COLO668 (cell line): ENCODE measurements around the gene TNXB.
A peak's percentile ranks its signal among the peaks of the same experiment; 100 is the strongest.
"Not testable (repeated sequence)": the region's sequence is repeated elsewhere in the genome, so short reads cannot be mapped to it uniquely, and the experiment has no call there.

Experiments
- DNase-seq: peaks from one replicate; lab custom pipeline; 2025; ENCODE audit not compliant: unreplicated experiment; lab: John Stamatoyannopoulos, UW

TNXB gene

DNA sequence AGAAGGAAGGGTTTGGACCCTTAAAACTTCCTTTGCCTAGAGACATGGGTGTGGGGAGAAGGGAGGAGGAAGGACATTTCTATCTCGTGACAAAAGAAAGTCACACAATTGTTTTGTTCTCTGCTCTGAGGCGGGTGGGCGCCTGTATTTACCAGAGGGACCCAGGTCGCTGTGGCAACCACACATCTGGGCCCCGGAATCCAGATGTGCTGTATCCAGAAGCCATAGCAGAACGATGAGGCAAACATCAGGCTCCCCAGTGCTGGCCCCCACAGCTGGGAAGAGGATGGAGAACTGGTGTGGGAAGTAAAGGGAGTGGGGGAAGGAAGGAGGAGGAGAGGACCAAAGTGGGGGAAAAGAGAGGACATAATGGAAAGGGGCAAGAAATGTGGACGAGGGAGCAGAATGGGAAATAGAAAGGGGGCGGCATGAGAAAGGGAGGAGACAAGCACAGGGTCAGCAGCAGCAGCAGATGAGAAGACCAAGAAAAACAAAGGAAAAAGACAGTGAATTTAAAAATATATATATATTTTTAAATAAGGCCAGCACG, 3.4 kb upstream of the TNXB start:
- no peak for DNase-seq

DNA sequence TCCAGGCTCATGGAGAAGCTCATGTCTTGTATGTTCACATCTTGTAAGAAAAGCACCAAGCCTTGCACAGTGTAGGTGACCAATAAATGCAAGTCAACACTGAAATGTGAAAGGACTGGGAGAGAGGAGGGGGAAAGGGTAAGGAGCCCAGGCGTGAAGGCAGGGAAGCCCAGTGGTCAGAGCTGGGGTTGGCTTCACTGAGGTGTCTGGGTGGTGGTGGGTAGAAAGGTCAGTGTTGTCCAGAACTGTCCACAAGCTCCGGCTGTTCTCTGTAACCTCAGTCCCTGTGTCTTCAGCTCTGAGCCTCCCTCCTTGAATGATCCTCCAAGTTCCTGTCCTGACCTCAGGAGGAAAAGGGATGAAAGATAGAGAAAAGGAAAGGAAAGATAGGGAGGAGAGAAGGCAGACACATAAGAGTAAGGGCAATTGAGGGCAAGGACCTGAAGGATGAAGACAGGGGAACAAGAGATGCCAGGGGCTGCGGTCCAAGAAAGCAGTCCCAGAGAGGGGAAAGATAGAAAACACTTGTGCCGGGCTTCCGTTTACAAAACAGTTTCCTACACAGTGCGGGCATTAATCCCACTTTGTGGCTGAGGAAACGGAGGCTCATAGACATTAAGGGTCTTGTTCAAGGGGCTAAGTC, 2.4 kb upstream of the TNXB start:
- no peak for DNase-seq

DNA sequence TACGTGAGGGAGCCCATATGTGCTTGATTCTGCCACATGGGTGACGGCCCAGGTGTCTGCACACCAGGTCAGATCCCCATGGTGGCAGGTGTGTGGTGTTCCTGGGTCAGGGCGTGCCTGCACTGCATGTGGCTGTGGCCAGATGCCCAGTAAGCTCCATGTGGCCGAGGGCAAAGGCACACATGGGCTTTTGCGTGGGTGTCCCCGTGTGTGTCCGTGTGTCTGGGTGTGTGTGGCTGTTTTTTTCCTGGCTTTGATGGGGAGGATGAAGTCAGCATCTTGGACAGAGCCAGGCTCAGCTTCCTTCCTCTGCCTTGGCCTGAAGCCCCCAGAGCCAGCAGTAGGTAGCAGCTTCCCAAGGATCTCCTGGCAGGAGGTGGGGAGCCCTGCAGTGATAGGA, 1.5 kb upstream of the TNXB start:
- no peak for DNase-seq

DNA sequence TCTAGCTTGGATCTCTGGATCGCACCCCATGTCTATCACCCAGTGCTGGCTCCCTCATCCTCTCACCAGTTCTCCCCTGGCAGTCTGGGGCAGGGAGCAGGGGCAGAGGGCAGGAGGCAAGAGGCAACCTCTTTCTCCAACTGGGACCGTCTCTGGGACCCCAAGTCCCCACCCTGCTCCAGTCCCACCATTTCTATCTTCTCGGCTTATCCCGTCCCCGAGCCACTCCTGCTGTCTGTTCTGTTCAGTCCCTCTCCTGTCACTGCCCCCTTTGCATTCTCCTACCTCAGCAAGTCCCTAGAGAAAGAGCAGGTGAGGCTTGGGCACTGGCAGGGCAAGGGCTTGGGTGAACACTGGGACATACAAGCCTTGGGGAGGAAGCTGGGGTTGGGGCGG, 625 bp upstream of the TNXB start:
- no peak for DNase-seq

DNA sequence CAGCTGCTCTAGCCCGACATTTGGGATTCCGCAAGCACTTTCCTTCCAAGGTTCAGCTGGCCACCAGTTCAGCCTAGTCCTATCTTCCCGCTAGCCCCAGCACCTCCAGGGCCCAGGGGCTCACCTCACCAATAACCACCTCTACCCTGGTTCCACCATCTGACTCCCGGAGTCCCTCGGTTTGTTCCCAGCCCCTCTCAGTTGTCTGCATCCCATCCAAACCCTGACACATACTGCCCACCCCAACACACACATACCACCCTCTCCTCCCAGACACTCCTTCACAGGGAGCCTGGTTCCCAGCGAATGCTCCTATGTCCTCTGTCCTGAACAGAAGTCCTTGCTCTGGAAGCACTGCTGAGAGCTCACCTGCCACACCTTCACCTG, 418 bp downstream of the TNXB start:
- no peak for DNase-seq

DNA sequence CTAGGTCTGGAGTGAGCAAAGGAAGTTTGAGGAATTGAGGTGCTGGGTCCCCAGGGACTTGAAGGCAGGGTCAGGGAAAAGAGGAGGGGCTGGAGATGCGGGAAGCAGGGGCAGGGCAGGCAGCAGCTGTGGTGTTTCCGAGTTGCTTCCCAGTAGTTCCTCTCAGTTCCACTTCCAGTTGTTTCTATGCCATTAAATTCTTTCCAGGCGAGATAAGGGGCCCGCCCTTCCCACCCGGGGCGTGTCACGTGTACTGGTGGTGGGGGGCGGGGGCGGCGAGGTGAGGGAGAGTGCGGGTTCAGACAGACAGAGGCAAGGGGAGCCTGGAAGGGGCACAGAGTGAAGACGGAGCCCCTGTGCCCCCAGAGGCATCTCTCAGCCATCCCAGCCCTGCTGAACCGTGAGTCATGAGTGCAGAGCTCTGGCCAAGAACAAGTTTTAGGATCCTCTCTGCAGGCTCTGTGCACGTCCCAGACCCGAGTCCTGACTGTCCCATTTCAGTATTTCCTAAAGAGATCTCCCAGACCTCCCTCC, 977 bp downstream of the TNXB start:
- no peak for DNase-seq

DNA sequence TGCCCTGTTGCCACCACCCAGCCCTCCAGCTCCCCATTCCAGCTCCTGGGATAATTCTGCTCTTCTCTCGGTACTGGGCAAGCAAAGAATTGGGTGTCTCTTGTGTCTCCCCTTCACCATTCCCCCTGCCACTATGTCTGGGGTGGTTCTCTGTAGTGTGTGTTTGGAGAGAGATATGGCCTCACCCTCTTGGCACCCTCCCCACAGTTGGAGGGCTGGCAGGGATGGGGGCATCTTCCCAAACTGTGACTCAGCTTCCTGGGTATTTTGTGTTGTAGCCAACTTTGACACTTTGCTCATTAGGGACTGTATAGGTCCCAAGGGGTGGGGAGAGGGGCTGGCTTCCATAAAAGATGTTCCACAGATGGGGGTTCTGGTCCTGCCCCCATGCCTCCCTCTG, 1.7 kb downstream of the TNXB start:
- DNase-seq = no peak

DNA sequence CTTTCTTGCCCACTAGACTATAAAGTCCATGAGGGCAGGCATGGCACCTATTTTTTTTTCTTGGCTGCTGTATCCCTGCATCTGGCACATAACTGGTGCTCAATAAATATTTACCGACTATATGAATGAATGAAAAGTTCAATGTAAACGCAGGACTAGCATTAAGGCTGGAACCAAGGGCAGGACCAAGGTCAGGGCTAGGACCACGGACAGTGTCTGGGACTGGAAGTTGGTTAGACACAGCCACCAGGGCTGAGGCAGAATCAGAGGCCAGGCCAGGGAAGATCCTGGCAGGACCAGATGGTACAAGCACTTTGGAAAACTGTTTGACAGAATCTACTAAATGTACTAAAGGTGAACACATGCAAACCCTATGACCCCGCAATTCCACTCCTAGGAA, 3.7 kb downstream of the TNXB start:
- DNase-seq = no peak

DNA sequence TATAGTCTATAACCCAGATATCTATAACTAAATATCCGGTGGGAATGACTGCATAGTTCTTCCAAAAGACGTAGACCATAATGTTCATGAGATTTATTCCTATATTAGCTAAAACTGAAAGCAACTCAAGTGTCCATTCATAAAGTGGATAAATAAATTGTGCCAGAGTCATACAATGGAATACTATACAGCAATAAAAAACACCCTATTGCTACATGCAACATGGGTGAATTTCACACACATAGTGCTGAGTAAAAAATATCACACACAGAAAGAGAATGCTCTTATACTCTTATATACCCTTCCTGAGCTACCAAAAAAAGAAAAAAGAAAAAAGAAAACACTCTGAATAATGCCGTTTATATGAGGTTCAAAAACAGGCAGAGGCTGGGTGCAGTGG, 6.9 kb downstream of the TNXB start:
- DNase-seq = no peak

DNA sequence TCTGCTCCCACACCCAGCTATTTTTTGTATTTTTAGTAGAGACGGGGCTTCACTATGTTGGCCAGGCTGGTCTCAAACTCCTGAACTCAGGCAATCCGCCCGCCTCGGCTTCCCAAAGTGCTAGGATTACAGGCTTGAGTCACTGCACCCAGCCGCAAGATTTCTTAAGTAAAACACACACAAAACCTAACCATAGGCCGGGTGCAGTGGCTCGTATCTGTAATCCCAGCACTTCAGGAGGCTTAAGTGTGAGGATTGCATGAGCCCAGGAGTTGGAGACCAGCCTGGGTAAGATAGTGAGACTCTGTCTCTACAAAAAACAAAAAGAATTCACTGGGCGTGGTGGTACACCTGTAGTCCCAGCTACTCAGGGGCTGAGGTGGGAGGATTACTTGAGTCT, 8.9 kb downstream of the TNXB start:
- not testable (repeated sequence) for DNase-seq

DNA sequence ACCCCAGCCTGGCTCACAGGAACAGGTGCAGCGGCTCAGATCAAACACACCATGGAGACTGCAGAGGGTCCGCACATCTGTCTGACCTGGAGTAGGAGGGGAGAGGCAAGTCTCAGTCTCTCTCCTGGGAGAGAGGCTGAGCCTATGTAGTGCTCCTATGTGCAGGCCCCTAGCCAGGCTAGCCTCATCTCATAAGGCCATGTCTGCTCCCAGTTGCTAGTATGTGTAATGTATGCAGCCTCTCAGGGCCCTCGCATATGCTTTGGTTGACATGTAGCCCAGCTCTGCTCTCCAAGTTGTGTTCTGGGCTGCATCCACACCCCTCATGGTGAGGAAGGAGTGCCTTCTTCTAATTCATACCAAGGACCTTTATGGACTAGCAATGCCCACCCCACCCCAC, 11.8 kb downstream of the TNXB start:
- no peak for DNase-seq

DNA sequence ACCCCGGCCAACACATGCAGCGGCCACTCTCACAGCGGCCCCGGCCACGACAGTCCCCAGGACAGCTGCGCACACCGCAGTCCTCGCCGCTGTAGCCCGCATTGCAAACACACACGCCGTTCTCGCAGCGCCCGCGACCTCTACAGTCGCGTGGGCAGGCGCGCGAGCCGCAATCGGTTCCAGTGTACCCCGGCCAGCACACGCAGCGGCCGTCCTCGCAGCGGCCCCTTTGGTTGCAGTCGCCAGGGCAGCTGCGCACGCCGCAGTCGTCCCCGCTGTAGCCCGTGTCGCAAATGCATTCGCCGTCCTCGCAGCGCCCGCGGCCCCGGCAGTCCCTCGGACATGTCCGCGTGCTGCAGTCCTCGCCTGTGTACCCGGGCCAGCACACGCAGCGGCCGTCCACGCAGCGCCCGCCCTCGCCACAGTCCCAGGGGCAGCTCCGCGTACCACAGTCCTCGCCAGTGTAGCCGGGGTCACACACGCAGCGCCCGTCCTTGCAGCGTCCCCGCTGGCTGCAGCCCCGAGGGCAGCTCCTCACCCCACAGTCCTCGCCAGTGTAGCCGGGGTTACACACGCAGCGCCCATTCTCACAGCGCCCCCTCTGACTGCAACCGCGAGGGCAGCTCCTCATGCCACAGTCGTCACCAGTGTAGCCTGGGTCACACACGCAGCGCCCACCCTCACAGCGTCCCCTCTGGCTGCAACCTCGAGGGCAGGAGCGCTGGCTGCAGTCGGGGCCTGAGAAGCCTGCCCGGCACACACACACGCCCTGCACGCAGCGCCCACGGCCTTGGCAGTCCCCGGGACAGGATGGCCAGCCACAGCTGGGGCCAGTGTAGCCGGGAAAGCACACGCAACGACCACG, 12.5 kb downstream of the TNXB start:
- no peak for DNase-seq

DNA sequence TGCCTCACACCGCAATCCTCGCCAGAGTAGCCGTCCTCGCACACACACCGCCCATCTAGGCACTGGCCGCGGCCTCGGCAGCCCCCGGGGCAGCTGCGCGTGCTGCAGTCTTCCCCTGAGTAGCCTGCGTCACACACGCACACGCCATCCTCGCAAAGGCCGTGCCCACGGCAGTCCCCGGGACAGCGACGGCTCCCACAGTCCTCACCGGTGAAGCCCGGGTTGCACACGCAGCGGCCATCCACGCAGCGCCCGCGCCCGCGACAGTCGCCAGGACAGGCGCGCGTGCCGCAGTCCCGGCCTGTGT, 13.1 kb downstream of the TNXB start:
- DNase-seq = no peak

DNA sequence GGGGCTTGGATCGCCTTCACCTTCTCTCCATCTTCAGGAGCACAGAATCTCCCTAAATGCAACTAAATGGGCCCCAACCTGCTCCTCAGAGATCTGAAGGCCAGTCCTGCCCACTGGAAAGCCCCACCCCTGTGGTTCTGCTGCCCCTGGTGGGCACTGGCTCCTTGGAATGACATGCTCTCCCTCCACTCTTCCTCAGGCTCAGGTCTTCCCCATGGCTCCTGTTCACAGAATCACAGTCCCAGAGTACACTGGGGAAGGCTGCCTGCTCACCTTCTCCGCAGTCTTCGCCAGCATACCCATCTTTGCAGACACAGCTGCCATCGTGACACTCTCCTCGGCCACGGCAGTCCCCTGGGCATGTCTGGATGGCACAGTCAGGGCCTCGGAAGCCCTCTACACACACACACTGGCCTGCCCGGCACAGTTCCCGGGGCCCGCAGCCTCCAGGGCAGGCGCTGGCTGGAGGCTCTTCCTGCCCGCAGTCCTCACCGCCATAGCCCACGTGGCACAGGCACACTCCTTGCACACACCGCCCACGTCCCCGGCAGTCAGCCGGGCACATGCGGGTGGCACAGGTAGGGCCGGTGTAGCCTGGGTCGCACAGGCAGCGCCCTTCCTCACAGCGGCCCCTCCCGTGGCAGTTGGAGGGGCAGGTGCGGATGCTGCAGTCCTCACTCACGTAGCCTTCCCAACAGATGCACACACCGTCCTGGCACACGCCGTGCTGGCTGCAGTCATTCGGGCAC, 13.6 kb downstream of the TNXB start:
- no peak for DNase-seq

DNA sequence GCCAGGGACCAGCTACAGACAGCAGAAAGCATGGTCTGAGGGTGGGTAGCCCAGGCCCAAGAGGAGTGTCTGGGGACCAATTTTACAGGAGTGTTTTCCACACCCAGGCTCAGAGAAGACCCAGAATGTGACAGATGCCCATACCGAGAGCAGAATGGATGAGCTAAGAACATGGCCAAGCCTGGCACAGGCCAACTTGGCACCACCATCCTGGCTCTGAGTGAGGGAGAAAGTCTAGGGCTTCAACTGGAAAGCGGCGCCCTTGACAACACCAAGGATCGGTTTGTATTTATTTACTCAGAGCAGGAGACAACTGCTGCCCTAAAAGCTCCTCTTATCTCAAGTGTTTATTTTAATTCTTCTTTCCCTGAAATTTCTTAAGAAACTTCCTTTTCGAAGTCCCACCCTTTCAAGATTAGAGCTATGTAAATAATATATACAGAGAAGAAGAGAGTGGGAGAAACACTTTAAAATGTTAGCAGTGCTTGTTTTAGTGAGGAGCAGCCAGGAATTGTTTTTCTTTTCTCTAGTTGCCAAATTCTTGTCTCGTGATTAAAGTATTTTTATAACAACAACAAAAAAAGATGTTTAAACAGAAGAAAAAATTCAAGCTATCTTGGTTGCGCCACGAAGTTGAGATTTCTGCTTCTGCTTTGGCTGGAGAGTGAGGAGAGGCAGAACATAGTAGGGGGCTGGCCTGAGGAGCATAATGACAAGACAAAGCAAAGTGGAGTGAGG, 16.2 kb downstream of the TNXB start:
- DNase-seq = no peak

DNA sequence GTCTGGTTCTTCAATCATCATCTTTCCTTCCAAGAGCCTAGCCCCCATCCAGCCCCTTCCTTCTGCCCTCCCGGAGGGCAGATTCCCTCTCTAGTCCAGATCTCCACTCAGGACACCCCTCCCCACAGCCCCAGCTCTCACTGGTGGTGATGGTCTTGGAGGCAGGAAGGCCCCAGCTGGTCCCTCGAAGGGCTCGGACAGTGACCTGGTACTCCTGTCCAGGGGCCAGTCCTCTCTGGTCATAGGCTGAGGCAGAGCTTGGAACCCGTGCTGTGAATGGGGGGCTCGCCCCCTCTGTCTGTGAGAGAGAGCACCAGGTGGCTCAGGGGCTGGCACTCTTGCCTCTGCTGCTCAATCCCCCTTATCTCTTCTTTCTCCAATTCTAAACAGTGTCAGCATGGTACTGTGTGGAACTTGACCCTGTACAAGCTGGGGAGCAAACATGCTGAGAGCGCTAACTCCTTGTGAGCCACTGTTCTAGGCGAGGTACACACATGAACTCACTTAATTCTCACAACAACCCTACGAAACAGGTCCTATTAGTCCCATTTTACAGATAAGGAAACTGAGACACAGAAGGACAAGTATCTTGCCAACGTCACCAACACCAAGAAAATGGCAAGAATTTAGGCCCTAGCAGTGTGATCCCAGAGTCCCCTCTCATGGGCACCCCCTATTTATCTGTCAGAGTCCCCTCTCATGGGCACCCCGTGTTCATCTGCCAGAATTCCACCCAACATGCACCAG, 19.9 kb downstream of the TNXB start:
- no peak for DNase-seq

DNA sequence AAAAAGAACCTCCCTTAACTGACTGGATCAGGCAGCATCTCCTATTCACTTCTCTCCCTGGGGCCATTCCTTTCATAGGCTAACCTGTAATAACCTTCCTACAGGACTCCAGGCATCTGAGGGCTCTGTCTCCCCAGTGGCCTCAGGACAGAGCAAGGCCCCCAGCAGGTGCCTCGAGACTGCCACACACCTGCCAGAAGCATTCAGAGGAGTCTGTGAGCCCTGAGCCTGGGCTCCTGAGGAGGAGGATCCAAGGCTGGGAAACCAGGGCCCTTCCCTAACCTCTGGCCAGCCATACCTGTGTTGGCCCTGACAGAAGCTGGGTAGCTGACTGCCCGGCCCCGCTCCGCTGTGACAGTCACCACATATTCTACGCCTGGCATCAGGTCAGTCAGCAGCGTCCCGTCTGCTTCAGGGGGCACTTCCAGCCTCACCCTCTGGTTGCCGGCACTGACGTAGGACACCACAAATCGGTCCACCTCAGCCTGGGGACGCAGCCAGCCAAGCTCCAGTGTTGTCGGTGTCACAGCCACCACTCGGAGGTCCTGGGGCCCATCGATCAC, 20.6 kb downstream of the TNXB start:
- DNase-seq = no peak

DNA sequence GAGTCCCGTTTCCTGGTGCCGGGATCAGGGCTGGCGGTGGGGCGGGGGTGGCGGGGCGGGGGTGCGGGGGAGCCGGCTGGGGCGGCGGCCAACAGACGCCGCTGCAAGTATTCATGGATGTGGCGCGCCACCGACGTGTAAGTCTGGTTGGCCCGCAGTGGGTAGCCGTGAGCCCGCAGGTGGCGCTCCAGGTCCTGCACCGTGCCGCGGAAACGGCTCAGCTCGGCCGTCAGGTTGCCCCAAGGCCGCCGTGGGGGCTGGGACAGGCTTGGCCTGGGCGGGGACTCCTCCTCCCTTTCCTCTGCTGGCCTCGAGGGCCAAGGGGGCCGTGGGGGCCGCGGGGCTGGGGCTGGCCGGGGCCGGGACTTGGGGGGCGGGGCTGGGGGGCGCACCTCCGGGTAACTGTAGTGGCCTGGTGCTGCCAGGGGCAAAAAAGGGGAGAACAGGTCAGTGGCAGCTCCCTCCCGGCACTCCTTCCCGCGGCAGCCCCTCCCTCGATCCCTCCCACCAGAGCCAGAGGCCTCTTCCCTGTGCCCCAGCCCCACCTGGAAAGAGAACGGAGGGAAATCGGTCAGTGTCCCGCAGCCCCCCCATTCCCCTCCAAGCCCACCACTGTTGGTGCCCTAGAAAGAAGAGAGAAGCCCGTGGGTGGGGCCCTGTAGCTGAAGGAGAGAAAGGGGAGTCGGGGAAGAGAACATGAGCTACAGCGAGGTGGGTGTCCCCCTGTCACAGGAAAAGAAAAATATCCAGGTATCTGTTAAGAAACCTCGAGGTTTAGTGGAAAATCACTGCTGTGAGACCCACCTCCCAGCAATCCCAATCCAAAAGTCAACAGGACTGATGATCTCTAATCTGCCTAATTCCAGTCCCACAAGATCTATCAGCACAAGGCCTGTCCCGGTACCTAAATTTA, 21.3 kb downstream of the TNXB start:
- DNase-seq = peak; percentile 63
